GM23338 (cell line): ENCODE measurements around the gene KHSRP.

Experiments
- CREB1 ChIP-seq: fragments of 250-450 bp; sonication (Bioruptor Pico); IDR thresholded peaks from 2 replicates; pipeline ENCODE4 v1.5.0; 2020; ENCODE audit warnings: low read depth, mild to moderate bottlenecking, moderate library complexity
- CTCF ChIP-seq, 2 experiments: fragments of 200-600 bp in 1 of 2; sonication (generic) in 1 of 2; conservative IDR thresholded peaks; 2 replicates each; pipeline versions ENCODE4 v1.5.1 to v1.6.1; 2016 to 2017; ENCODE audit warnings: antibody characterized with exemption in 2 of 2, low read depth in 2 of 2, mild to moderate bottlenecking in 2 of 2, moderate library complexity in 1 of 2
- EZH2 ChIP-seq: fragments of 200-600 bp; sonication (generic); IDR thresholded peaks from one replicate; pipeline ENCODE4 v1.8.0; 2017; ENCODE audit warnings: antibody characterized with exemption, mild to moderate bottlenecking, low read depth; ENCODE audit not compliant: unreplicated experiment
- EZH2phosphoT487 ChIP-seq: fragments of 200-600 bp; sonication (generic); IDR thresholded peaks from one replicate; pipeline ENCODE4 v1.8.1; 2018; ENCODE audit warnings: antibody characterized with exemption; ENCODE audit not compliant: unreplicated experiment
- JUNB ChIP-seq: IDR thresholded peaks from one replicate; pipeline ENCODE4 v1.6.1; 2016; ENCODE audit warnings: antibody characterized with exemption; ENCODE audit not compliant: unreplicated experiment
- NANOG ChIP-seq: IDR thresholded peaks from 2 replicates; pipeline ENCODE4 v1.6.1; 2016; ENCODE audit warnings: antibody characterized with exemption, borderline replicate concordance
- POLR2AphosphoS5 ChIP-seq: IDR thresholded peaks from 2 replicates; pipeline ENCODE4 v1.6.1; 2016; ENCODE audit warnings: antibody characterized with exemption, low read depth
- REST ChIP-seq: IDR thresholded peaks from one replicate; pipeline ENCODE4 v1.6.1; 2018; ENCODE audit warnings: antibody characterized with exemption; ENCODE audit not compliant: unreplicated experiment

- TF ChIP-seq CTCF (conservative IDR thresholded peaks at IDR 0.05; ENCODE audit: low read depth in 2 of 2) (no peak), POLR2AphosphoS5 (no peak), JUNB (no peak), EZH2phosphoT487 (no peak), REST (no peak), CREB1 (CRISPR knock-in tag) (no peak), EZH2 (no peak), NANOG (no peak)
These were observed 15.3 kb downstream of the KHSRP start for GRCh38 chr19:6409346-6409745.
